ENCODE measurements around the gene ENOX1.

GRCh38 chr13:43343645-43344044 is 443.1 kb downstream of the ENOX1 start:
- TF ChIP-seq CTCF (conservative IDR thresholded peaks at IDR 0.05), result no peak
- TF ChIP-seq ZFX (IDR thresholded peaks at IDR 0.05), result no peak

All from C4-2B (cell line).